ENCODE measurements around the gene GAB2.

Gene GAB2

GRCh38 chr11:78213526-78214330 lies 203.9 kb downstream of the GAB2 start:
- Histone ChIP-seq H3K27ac (no peak overlapping the region), H3K36me3 (replicated peaks) (peaks cover 59% of the 10 kb centered on the region), H3K4me3 (ENCODE audit: low read depth, low read length) (no peak overlapping the region), H3K27me3 (replicated peaks) (no peaks in the 10 kb centered on the region)
- DNase-seq: no peak
- in situ Hi-C loops (cut with HindIII; ENCODE audit: low pct_ligation_motif_present, low sequenced_read_pairs): no loop called here
- TF ChIP-seq CTCF (IDR thresholded peaks at IDR 0.05; ENCODE audit: low read depth, low read length, missing control alignments): no peak

- Histone ChIP-seq H3K27me3 (replicated peaks) (no peaks in the 10 kb centered on the region), H3K27ac (no peak overlapping the region), H3K36me3 (replicated peaks) (peaks cover 65% of the 10 kb centered on the region), H3K4me3 (ENCODE audit: low read depth, low read length) (no peak overlapping the region)
- no peak for TF ChIP-seq CTCF (IDR thresholded peaks at IDR 0.05; ENCODE audit: low read depth, low read length, missing control alignments)
- no peak for DNase-seq
- in situ Hi-C loops (cut with HindIII; ENCODE audit: low pct_ligation_motif_present, low sequenced_read_pairs): no loop called here
Measured at GRCh38 chr11:78212586-78213371, 204.8 kb downstream of the GAB2 start.

- no peak overlapping the region for H3K4me3 ChIP-seq (ENCODE audit: low read depth, low read length)
- TF ChIP-seq CTCF (IDR thresholded peaks at IDR 0.05; ENCODE audit: low read depth, low read length, missing control alignments): no peak
- H3K27me3 ChIP-seq (replicated peaks): no peaks in the 10 kb centered on the region
- in situ Hi-C loops (cut with HindIII; ENCODE audit: low pct_ligation_motif_present, low sequenced_read_pairs): no loop called here
- H3K27ac ChIP-seq: no peak overlapping the region
- H3K36me3 ChIP-seq (replicated peaks): peaks cover 75% of the 10 kb centered on the region
- no peak for DNase-seq
Measured at GRCh38 chr11:78211565-78211964, 206.1 kb downstream of the GAB2 start.

- in situ Hi-C loops (cut with HindIII; ENCODE audit: low pct_ligation_motif_present, low sequenced_read_pairs): no loop called here
- no peak for TF ChIP-seq CTCF (IDR thresholded peaks at IDR 0.05; ENCODE audit: low read depth, low read length, missing control alignments)
- peaks cover 76% of the 10 kb centered on the region for H3K36me3 ChIP-seq (replicated peaks)
Measured at GRCh38 chr11:78210000-78210608, 207.5 kb downstream of the GAB2 start.

GRCh38 chr11:78209478-78209877 lies 208.1 kb downstream of the GAB2 start:
- in situ Hi-C loops (cut with HindIII; ENCODE audit: low pct_ligation_motif_present, low sequenced_read_pairs): no loop called here
- Histone ChIP-seq H3K4me3 (ENCODE audit: low read depth, low read length) (no peak overlapping the region), H3K36me3 (replicated peaks) (peaks cover 75% of the 10 kb centered on the region), H3K27ac (no peak overlapping the region), H3K27me3 (replicated peaks) (no peaks in the 10 kb centered on the region)
- no peak for TF ChIP-seq CTCF (IDR thresholded peaks at IDR 0.05; ENCODE audit: low read depth, low read length, missing control alignments)
- no peak for DNase-seq

More at GRCh38 chr11:78210000-78210608, 207.5 kb downstream of the GAB2 start:
- H3K27me3 ChIP-seq (replicated peaks): no peaks in the 10 kb centered on the region
- no peak for DNase-seq
- H3K27ac ChIP-seq: no peak overlapping the region
- H3K4me3 ChIP-seq (ENCODE audit: low read depth, low read length): no peak overlapping the region

Measured in brain microvascular endothelial cell (primary cell).